PC-3 (cell line): ENCODE results near the gene CTPS1. TPM values are rescaled to one million over a fixed set of nuclear protein-coding genes. Genes with fewer than 3 reads are reported as not detected.

Source experiments
- ATAC-seq: fragments of 200-7000 bp; cut with Tn5 transposase; 2 replicates; pipeline ENCODE4 v1.9.1; 2020; ENCODE audit warnings: mild to moderate bottlenecking, moderate library complexity
- BruUV-seq: library from RNA; stranded (reverse); fragments of 400-500 nt; replicated peaks from 2 replicates; lab custom pipeline; 2021; lab: Mats Ljungman, UMichigan
- CTCF ChIA-PET: fragments of 300-600 bp; sonication (Branson Sonifier 250); formaldehyde crosslinking; loops from one replicate; lab custom pipeline; 2022; ENCODE audit warnings: antibody characterized with exemption; lab: Charles Lee
- POLR2A ChIA-PET: fragments of 300-600 bp; sonication (Branson Sonifier 250); formaldehyde crosslinking; loops from one replicate; lab custom pipeline; 2022; ENCODE audit warnings: antibody characterized with exemption; ENCODE audit not compliant: unreplicated experiment; lab: Charles Lee
- DNase-seq: peaks from one replicate; pipeline ENCODE4 v3.0.0-alpha.2; 2015
- H2AFZ ChIP-seq: fragments of 300-600 bp; sonication (generic); 2 replicates; pipeline ENCODE4 v1.6.0; 2016; ENCODE audit warnings: antibody characterized with exemption, low read length
- H3F3A ChIP-seq: fragments of 300-600 bp; sonication (generic); one replicate; pipeline ENCODE4 v1.6.0; 2017; ENCODE audit warnings: antibody characterized with exemption, low read length, control low read depth, mild to moderate bottlenecking; ENCODE audit not compliant: unreplicated experiment
- H3K27ac ChIP-seq: fragments of 300-600 bp; sonication (generic); 2 replicates; pipeline ENCODE4 v1.5.1; 2016; ENCODE audit warnings: mild to moderate bottlenecking, low read length
- H3K27me3 ChIP-seq: fragments of 300-600 bp; sonication (generic); 2 replicates; pipeline ENCODE4 v1.6.1; 2016; ENCODE audit warnings: low read length, mixed read lengths
- H3K36me3 ChIP-seq: fragments of 300-600 bp; sonication (generic); 2 replicates; pipeline ENCODE4 v1.6.1; 2016; ENCODE audit warnings: low read depth, mixed run types, low read length, mixed read lengths
- H3K4me1 ChIP-seq: fragments of 300-600 bp; sonication (generic); 2 replicates; pipeline ENCODE4 v1.5.1; 2016; ENCODE audit warnings: low read length; ENCODE audit not compliant: insufficient read depth
- H3K4me2 ChIP-seq: fragments of 300-600 bp; sonication (generic); 2 replicates; pipeline ENCODE4 v1.6.0; 2016; ENCODE audit warnings: low read length
- H3K4me3 ChIP-seq: fragments of 300-600 bp; sonication (generic); 2 replicates; pipeline ENCODE4 v1.5.1; 2016; ENCODE audit warnings: mild to moderate bottlenecking, low read length, mixed read lengths
- H3K79me2 ChIP-seq: fragments of 300-600 bp; sonication (generic); 2 replicates; pipeline ENCODE4 v1.6.1; 2017; ENCODE audit warnings: low read length, mixed read lengths
- H3K9ac ChIP-seq: fragments of 300-600 bp; sonication (generic); 2 replicates; pipeline ENCODE4 v1.6.0; 2016; ENCODE audit warnings: mild to moderate bottlenecking, low read length
- H3K9me2 ChIP-seq: fragments of 300-600 bp; sonication (generic); replicated peaks from 2 replicates; pipeline ENCODE4 v1.6.1; 2016; ENCODE audit warnings: mixed run types, low read length, mixed read lengths
- H3K9me3 ChIP-seq: fragments of 300-600 bp; sonication (generic); 2 replicates; pipeline ENCODE4 v1.6.1; 2016; ENCODE audit warnings: low read length, mixed read lengths
- H4K20me1 ChIP-seq: fragments of 300-600 bp; sonication (generic); 2 replicates; pipeline ENCODE4 v1.6.1; 2016; ENCODE audit warnings: low read length, mixed read lengths
- CTCF ChIP-seq: fragments of 300-600 bp; sonication (generic); conservative IDR thresholded peaks from 2 replicates; pipeline ENCODE4 v1.5.1; 2017; ENCODE audit warnings: antibody characterized with exemption, low read depth, mild to moderate bottlenecking, low read length
- EZH2 ChIP-seq: fragments of 300-600 bp; sonication (generic); IDR thresholded peaks from one replicate; pipeline ENCODE4 v1.6.1; 2017; ENCODE audit warnings: antibody characterized with exemption, mild to moderate bottlenecking, low read length; ENCODE audit not compliant: unreplicated experiment
- EZH2phosphoT487 ChIP-seq: fragments of 300-600 bp; sonication (generic); IDR thresholded peaks from 2 replicates; pipeline ENCODE4 v1.6.1; 2018; ENCODE audit warnings: mild to moderate bottlenecking, antibody characterized with exemption, low read length, borderline replicate concordance
- intact Hi-C: fragments of 100-400 bp; cut with micrococcal nuclease; formaldehyde crosslinking; loops from 2 replicates; pipeline ENCODE4 v1.9.0; 2023
- total RNA-seq: library from RNA; depleted of rRNA; stranded (reverse); fragments of >200 nt; gene quantifications from 2 replicates; pipeline ENCODE4 v1.2.3, GENCODE V29; 2014

The CTPS1 gene
- total RNA-seq, 1 experiment from 2014 or later, result 63.4 TPM

GRCh38 chr1:41025979-41026819, 46.7 kb downstream of the CTPS1 start:
- DNase-seq (no peak), ATAC-seq (no peak)
- Histone ChIP-seq H2AFZ (no peak overlapping the region), H3K4me1 (no peaks in the 10 kb centered on the region), H3K9me2 (no peaks in the 10 kb centered on the region), H3K27ac (no peak overlapping the region), H4K20me1 (no peaks in the 10 kb centered on the region), H3K79me2 (no peaks in the 10 kb centered on the region), H3K4me2 (no peak overlapping the region), H3K36me3 (peaks cover 6% of the 10 kb centered on the region), H3K27me3 (no peaks in the 10 kb centered on the region), H3K9me3 (no peaks in the 10 kb centered on the region), H3K9ac (no peak overlapping the region), H3K4me3 (no peak overlapping the region), H3F3A (peaks cover 4% of the 10 kb centered on the region)
- intact Hi-C loops, result no loop called here
- ChIA-PET POLR2A (interaction anchor here (0.6 kb wide), 1 partner anchor 1812 kb away, joined by 6 read pairs; no protein-coding TSS in a partner anchor), CTCF (no interaction called here)
- BruUV-seq, result no TSS peak
- TF ChIP-seq CTCF, result no peak
- TF ChIP-seq EZH2phosphoT487, result no peak
- TF ChIP-seq EZH2, result no peak

GRCh38 chr1:41028034-41028642, 48.6 kb downstream of the CTPS1 start:
- Histone ChIP-seq H2AFZ (no peak overlapping the region), H3K4me2 (no peak overlapping the region), H3K9me2 (no peaks in the 10 kb centered on the region), H3F3A (no peaks in the 10 kb centered on the region), H3K36me3 (peaks cover 14% of the 10 kb centered on the region), H3K4me3 (no peak overlapping the region), H3K27ac (no peak overlapping the region), H3K27me3 (no peaks in the 10 kb centered on the region), H3K9ac (no peak overlapping the region), H3K9me3 (no peaks in the 10 kb centered on the region), H3K4me1 (no peaks in the 10 kb centered on the region), H3K79me2 (no peaks in the 10 kb centered on the region), H4K20me1 (no peaks in the 10 kb centered on the region)
- ChIA-PET CTCF (no interaction called here), POLR2A (no interaction called here)
- no TSS peak for BruUV-seq
- TF ChIP-seq EZH2 (no peak), CTCF (no peak), EZH2phosphoT487 (no peak)
- intact Hi-C loops, result no loop called here
- DNase-seq, result no peak
- ATAC-seq, result no peak
